Kidney tubule cell (primary cell): Measurements from ENCODE around the gene ST8SIA2.
"Not testable (repeated sequence)": the region's sequence is repeated elsewhere in the genome, so short reads cannot be mapped to it uniquely, and the experiment has no call there.

ENCODE experiments used
- DNase-seq: peaks from one replicate; pipeline ENCODE4 v3.0.0-alpha.2; 2018; ENCODE audit warnings: low spot score

The ST8SIA2 gene

DNA sequence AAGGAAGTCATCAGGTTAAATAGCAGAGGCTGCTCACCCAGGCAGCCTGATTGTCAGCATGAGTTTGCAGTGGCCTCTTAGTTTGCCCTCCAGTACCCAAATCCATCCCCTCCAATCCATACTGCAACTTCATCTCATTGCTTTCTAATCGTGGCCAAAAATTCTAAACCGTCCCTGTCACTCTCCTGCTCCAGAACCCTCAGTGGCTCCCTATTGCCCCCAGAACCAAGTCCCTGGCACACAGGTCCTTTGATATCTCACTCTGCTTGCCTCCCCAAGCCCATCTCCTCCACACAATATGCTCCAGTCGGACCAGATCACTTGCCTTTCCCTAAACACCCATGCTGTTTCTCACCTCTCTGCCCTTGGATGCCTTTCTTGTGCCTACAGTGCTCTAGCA is 49.7 kb downstream of the ST8SIA2 start:
- no peak for DNase-seq

DNA sequence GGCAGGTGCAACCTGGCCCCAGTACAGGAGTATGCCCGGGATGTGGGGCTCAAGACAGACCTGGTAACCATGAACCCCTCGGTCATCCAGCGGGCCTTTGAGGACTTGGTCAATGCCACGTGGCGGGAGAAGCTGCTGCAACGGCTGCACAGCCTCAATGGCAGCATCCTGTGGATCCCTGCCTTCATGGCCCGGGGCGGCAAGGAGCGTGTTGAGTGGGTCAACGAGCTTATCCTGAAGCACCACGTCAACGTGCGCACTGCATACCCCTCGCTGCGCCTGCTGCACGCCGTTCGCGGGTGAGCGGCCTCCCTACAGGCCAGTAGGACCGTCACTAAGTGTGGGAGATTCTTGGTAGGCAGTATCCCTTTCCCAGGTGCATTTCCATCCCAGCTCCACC is 51.0 kb downstream of the ST8SIA2 start:
- DNase-seq = no peak

DNA sequence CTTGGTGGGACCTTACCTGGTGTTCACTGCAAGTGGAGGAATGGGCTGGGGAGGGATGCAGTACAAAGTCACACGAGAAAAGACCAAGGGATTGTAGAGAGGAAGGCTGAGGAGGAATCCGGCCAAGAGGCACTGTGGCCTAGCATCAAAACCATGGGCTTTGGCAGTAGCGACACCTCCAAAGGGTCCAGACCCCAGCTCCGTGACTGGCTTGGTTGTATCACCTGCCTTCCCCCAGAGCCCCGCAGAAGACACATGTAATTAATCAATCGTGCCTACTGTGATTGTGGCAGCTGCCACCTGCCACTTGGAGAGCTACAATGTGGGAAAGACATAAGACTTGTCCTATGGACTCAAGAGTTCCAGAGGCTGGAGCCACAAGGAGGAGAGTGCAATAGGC is 54.7 kb downstream of the ST8SIA2 start:
- DNase-seq = no peak

DNA sequence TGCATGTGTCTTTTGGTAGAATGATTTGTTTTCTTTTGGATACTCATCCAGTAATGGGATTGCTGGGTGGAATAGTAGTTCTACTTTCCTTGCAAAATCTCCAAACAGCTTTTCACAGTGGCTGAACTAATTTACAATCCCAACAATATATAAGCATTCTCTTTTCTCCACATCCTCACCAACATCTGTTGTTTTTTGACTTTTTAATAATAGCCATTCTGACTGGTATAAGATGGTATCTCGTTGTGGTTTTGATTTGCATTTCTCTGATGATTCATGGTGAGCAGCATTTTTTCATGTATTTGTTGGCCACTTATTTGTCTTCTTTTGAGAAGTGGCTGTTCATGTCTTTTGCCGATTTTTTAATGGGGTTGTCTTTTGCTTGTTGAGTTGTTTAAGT is 55.8 kb downstream of the ST8SIA2 start:
- peak; percentile 32 for DNase-seq

DNA sequence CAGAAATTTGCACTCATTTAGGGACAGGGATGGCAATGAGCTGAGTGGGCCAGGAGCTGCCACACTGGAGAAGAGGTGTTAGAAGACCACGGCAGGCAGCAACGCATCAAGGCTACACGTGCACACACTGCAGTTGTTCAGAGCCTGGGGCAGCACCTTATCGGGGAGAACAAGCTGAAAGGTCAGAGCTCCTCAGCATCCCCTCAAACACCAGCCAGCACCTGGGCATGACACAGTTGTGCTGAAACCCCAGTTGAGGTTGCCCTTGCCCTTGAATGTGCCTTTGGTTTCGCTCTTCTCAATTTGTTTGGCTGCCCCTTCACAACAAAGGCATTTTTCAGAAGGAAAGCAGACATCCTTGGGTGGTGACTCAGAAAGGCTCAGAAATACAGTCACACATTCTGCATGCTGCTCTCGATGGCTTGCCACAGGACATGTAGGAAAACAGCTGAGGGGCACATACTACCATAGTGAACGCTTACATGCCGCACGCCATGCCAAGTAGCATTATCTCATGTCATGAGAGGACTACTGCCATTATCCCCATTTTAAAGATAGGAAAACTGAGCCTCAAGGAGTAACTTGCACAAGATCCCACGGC is 57.6 kb downstream of the ST8SIA2 start:
- DNase-seq = peak; percentile 77

DNA sequence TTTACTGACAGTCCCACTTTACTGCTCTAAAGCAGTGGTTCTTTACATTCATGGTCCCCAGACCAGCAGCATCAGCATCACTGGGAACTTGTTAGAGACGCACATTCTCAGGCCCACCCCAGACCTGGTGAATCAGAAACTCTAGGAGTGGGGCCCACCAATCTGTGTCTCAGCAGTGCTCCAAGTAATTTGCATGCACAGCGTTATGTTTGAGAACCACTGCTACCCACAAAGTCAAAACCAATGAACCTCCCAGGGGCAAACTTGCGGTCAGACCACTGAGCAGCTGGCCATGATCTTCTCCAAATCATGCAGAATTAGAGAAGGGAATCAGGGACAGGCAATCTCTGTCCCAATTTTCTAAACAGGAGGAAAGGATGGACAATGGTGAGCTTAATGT is 58.5 kb downstream of the ST8SIA2 start:
- DNase-seq = no peak

DNA sequence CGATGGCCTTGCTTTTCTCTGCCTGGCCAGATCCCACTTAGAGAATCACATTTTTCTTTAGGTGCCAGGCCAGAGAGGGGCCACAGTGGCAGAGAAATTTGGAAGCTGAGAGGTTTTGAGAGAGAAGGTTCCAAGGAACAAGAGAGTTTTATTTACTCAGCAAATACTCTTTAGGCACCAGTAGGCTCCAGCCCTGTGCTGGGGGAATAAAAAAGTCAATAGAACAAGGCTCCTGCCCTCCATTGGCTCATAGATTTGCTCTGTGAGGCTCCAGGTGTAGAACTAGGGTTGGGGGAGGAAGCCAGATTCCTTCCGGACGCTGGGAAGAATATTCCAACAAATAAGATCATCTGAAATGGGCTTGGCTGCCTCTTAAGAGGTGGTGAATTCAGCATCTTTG is 59.9 kb downstream of the ST8SIA2 start:
- no peak for DNase-seq

DNA sequence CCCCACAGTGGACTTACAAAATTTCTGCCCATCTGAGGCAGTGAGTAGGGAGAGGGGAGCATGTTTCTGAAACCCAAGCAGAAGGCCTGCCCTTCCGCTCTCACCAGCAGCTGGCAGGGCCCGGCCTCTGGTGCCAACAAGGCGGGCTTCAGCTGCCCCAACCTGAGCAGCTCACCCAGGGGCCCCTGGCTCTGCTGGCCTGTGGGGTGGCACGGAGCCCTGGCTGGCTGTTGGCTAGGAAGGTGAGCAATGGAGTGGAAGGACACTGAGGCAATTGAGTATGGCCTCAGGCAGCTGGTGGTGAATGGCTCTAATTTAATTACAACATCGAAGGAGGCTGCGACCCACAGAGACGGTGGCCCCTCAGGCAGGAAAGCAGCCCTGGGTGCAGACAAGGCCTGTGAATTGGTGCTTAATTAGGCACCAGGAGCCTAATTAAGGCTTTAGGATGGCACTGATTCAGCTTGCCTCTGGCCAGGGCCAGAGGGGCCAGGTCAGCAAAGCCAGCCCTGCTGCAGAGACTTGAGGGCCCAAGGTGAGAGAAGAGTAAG is 60.9 kb downstream of the ST8SIA2 start:
- no peak for DNase-seq

DNA sequence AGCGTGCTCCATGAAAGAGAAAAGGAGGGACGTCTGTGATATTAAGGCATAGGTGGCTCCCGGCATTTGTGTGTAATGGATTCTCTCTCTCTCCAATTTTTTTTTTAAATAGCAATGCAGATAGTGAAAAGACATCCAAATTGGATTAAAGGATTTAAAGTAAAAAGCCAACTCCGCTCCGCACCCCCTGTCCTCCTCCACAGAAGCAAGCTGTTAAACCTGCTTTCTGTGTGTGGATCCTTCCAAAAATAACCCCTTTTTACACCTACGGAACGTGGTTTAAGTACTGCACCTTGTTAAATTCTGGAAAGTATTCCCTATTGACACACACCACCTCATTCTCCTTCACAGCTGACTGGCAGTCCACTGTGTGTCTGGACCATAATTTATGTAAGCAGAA is 61.6 kb downstream of the ST8SIA2 start:
- DNase-seq = no peak

DNA sequence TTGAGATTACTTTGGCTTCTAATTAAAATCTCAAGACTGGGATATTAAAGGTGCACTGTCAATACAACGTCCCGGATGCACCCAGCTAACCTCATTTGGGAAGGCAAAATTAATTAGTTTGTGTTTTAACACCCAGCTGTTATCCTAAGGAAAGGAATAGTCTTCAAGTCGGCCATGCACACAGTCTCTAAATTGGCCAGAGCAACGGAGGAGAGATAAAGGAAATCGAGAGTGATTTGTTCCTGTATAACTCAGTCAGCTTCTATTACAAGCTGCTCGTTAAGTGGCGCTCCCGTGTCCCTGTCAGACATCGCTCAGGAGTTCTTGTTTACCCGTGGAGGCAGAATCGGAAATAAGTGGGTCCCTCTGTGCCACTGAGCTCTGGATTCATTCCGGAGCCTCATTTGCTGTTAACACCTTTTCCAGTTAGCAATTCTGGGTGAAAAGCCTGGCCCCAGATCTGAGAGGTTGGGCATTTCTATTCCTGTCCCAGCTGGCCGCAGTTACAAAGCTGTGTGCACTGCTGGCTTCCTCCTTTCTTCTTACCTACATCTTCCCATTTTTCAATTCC is 63.9 kb downstream of the ST8SIA2 start:
- DNase-seq = no peak

DNA sequence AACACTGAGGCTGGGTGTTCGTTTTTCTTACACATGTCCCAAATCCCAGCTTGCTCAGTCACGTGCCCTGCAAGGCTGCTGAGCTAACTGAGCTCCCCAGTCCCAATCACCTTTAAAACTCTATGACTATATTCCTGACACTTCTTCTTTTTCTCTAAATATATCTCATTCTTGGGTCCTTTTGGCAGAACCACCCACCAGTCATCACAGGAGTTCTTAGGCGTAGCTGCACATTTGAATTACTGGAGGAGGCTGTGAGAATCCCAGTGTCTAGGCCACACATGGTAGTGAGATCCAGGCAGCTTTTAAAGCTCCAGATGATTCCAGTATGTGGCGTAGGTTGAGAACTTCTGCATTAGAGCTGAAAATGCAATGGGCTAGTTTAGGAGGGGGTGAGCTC is 66.3 kb downstream of the ST8SIA2 start:
- DNase-seq = no peak

DNA sequence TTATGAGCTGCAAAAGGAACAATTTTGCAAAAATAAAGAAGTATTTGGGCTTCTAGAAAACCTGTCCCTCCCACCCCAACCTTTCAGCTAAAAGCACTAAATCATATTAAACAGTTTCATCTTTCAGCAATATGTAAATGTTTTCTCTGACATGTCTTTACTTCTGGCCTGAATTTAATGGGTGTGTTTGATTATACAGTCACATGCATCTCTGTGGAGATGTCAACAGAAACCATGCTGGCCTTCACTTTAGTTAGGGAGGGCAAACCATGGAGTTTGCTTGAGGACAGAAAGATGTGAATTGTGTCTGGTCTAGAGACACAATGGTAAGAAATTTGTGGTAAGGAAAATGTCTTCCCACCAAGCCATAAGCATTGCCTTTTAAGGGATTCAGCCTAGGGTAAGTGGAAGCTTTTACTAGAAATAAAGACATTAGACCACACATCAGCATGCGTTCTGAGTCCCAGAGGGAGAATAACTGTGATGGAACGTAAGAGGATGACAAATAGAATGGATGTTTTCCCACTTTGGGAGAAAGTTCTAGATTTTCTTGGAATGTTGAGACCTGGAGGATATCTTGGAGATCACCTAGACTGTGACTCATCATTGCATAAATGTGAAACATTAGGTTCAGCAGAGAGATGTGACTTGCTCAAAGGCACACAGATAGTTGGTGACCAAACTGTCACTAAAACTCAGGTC is 68.9 kb downstream of the ST8SIA2 start:
- no peak for DNase-seq

DNA sequence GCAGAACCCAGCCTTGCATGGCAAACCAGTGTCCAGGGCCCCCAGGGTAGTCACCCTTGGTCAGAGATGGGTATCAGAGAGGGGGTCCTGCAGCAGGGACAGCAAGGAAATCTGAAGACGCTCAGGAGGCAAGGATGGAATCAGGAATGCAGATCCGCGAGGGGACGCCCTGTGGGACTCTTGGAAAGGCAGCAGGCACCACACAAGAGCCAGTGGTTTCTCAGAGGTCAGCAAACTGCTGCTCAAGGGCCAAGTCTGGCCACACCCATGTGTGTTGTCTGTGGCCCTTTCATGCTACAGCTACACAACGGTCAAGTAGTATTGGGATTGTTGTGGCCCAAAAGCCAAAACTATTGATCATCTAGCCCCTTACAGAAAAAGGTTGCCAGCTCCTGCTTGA is 69.7 kb downstream of the ST8SIA2 start:
- no peak for DNase-seq

DNA sequence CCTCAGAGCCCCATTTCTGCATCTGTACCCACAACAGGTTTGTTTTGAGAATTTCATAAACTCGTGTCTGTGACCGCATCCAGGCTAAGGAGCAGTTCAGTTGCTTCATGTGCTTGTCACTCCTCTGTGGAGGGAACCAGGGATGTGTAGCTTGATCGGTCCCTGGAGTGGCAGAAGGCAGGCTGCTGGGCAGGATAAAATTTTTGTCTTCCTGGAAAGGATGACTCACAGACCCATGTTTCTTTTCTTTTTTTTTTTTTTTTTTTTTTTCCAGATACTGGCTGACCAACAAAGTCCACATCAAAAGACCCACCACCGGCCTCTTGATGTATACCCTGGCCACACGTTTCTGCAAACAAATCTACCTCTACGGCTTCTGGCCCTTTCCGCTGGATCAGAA is 70.1 kb downstream of the ST8SIA2 start:
- DNase-seq = peak; percentile 8

DNA sequence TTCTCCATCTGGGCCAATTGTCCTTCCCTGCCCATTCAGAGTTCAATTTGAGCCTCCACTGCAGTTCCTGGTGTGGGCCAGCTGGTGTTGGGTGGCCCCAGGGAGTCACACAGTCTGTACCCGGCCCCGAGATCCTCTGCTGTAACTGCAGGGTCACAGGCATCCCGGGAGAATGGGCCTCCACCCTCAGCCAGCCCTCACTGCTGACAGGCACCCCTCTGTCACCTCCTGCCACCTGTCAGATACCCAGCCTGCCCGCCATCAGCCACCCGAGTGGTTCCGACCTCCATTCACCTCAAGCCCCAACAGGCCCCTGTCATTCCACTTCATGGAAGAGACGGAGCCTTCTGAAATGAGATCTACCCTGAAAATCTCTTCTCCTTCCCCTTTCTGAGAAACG is 73.2 kb downstream of the ST8SIA2 start:
- no peak for DNase-seq

DNA sequence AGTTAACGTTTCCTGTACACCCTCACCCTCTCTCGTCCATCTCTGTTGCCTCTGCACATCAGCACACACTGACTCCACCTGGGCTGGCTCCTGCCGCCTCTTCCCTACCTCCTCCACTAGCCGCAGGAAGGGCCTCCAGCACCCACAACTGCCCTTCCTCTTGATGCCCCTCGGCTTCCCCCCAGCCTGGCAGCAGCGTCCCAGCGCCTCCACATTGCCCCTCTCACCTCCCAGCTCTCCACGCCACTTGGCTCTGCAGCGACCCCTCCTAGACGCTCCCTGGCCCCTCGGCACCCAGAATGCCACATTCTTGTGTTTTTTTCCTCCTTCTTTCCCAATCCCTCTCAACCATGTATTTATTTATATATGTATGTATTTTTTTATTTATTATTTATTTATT is 73.6 kb downstream of the ST8SIA2 start:
- no peak for DNase-seq

DNA sequence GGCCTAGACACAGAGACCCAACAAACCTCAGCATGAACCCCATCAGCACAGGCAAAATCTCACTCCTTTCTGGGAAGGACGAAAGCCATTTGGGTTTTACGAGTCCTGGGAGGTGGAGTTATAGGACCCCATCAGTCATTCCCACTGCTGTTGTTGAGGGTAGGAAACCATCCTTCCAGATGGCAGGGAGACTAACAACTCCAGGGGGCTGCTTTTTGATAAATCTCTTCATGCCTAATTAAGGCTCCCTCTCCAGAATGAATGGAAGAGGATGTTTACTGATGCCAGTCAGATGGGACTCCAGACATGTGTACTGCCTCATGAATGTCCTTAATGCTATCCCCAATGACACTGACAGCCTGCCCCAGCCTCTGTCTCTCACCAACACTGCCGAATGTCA is 75.3 kb downstream of the ST8SIA2 start:
- no peak for DNase-seq

DNA sequence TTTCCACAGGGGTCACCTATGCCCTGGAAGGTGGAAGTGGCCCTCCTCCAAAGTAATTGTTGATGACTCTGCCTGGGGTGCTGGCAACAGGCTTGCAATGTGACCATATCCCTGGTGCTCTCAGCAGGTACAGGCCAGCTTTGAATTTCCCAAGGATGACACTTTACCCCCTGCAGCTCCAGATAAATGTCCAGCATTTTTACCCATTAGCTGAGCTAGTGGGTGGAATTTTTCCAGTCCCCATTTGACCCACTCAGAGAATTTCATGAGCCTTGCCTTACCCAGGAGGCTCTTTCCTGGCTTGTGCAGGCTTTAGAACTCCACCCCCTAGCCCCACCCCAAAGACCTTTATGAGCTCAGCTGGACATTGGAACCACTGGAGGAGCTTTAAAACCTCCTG is 77.6 kb downstream of the ST8SIA2 start:
- no peak for DNase-seq

DNA sequence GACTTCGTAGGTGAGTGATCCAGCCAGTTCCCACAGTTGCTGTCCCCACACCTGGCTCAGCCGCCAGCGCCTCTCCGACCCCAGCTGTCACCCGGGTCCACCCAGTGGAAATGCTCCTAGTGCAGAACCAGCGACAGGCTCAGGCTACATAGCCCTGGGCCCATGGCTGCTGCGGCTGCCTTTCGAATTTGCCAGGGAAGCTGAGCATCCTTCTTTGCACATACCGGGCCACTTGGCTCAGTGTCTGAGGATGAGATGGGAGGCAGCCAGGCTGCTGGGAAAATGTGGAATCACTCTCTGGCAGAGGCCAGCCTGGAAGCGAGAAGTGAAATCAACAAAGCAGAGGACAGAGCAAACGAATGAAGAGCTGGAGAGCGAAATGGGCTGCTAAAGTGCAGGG is 80.1 kb downstream of the ST8SIA2 start:
- DNase-seq = no peak

DNA sequence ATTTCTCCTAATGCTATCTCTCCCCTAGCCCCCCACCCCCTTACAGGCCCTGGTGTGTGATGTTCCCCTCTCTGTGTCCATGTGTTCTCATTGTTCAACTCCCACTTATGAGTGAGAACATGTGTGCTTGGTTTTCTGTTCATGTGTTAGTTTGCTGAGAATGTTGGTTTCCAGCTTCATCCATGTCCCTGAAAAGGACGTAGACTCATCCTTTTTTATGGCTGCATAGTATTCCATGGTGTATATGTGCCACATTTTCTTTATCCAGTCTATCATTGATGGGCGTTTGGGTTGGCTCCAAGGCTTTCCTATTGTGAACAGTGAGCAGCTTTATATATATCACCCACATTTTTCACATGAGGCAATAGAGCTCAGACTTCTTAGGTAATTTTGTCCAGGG is 86.0 kb downstream of the ST8SIA2 start:
- not testable (repeated sequence) for DNase-seq

DNA sequence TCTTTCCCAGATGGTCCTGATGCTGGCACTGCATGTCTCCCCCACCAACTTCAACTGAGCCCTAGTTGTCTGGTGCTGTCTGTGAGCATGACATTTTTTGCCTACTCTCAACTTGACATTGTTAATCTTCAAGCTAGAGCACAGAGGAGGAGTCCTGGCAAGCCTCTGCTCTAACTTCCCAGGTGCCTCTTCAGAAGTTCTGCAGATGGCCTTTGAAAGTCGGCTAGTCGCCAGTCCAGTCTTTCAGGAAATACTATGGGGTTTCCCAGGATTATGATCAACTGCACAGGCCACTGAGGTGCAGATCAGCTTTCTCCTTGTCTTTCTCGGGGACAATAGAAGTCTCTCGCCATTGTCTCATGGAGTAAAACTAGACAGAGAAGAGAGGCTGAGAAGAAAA is 86.7 kb downstream of the ST8SIA2 start:
- no peak for DNase-seq

DNA sequence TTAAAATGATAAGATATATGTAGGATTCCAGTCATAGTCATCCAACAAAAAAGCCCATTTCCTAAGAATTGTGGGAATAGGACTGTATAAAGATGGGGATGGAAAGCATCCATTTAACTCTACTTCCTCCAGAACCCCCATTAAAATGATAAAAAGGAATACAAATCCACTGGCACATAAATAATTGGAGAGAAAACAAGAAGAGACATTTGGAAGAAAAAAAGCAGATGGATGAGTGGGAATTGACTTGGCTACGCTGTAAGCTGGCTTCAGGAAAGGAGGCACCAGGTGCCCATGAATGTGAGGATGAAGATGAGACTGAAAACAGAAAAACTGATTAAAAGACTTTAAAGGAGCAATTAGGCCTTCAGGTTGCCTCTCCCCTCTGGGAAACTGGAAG is 91.8 kb downstream of the ST8SIA2 start:
- DNase-seq = no peak

DNA sequence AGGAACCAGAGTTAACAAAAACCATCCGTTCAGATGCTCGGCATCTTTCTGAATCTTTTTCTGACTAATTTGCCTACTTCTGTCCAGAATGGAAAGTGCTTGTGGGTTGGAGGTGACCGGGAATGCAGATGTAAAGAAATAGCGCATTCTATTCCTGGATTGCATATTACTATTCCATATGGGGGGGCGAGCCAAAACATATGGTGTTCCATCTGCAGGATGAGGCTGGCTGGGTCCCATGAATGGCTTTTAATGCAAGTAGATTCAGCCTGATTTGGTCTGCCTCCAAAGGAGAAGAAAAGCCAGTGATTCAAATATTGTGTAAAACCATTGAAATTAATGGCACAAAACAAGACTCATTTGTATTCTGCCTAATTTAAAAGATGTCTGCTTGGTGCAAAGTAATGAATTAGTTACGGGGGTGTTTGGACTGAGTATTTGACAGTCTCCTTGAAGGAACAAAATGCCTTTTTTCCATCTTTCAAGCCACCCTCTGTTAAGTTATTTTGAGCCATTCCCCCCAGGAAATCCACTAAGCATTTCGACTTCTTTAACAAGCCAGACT is 99.0 kb downstream of the ST8SIA2 start:
- DNase-seq = no peak
